SK-N-SH (cell line): Measurements from ENCODE around the gene ZMIZ1. TPM values are rescaled to one million over a fixed set of nuclear protein-coding genes. Genes with fewer than 3 reads are reported as not detected.
"Not testable (repeated sequence)": the region's sequence is repeated elsewhere in the genome, so short reads cannot be mapped to it uniquely, and the experiment has no call there.

Experiments
- CTCF ChIA-PET: fragments of 300-600, 350-600 bp; formaldehyde crosslinking; extraction: SDS; loops from one replicate; lab custom pipeline; 2021; lab: Yijun Ruan, JAX
- POLR2A ChIA-PET: fragments of 350-600 bp; sonication (Branson Sonifier 250); formaldehyde crosslinking; extraction: SDS; loops from one replicate; lab custom pipeline; 2020; ENCODE audit warnings: antibody characterized with exemption, inconsistent platforms; lab: Yijun Ruan, JAX
- DNase-seq: peaks from one replicate; pipeline ENCODE4 v3.0.0; 2012
- H2AFZ ChIP-seq: fragments of 200-600 bp; sonication (generic); 2 replicates; pipeline ENCODE4 v1.8.1; 2016; ENCODE audit warnings: antibody characterized with exemption, mild to moderate bottlenecking, low read depth
- H3F3A ChIP-seq: fragments of 200-600 bp; sonication (generic); replicated peaks from 2 replicates; pipeline ENCODE3; 2016; ENCODE audit warnings: antibody characterized with exemption, mild to moderate bottlenecking; ENCODE audit not compliant: insufficient read depth
- H3K27ac ChIP-seq, 2 experiments: fragments of 200-500 bp in 1 of 2; fragments of 200-600 bp in 1 of 2; sonication (Bioruptor generic) in 1 of 2; sonication (generic), shearing (Covaris generic) in 1 of 2; 2 replicates each; pipeline versions ENCODE4 v1.5.1 to v1.6.1; 2014 to 2016; ENCODE audit warnings: low read depth in 2 of 2, inconsistent platforms in 1 of 2, low read length in 1 of 2, mild to moderate bottlenecking in 1 of 2, mixed read lengths in 1 of 2
- H3K27me3 ChIP-seq: fragments of 200-600 bp; sonication (generic), shearing (Covaris generic); 2 replicates; pipeline ENCODE4 v1.6.1; 2016; ENCODE audit warnings: mixed run types; ENCODE audit not compliant: insufficient read depth
- H3K36me3 ChIP-seq, 2 experiments: fragments of 200-500 bp in 1 of 2; fragments of 200-600 bp in 1 of 2; sonication (Bioruptor generic) in 1 of 2; sonication (generic) in 1 of 2; replicated peaks in 1 of 2; 2 replicates each; pipeline versions ENCODE3 to v1.5.1; 2014 to 2016; ENCODE audit warnings: low read length in 1 of 2, mild to moderate bottlenecking in 1 of 2; ENCODE audit not compliant: insufficient read depth in 2 of 2, control insufficient read depth in 1 of 2
- H3K4me1 ChIP-seq, 2 experiments: fragments of 200-500 bp in 1 of 2; fragments of 200-600 bp in 1 of 2; sonication (Bioruptor generic) in 1 of 2; sonication (generic), shearing (Covaris generic) in 1 of 2; 2 replicates each; pipeline versions ENCODE4 v1.5.1 to v1.6.1; 2014 to 2016; ENCODE audit warnings: low read depth in 1 of 2, low read length in 1 of 2, mixed run types in 1 of 2; ENCODE audit not compliant: insufficient read depth in 2 of 2, control insufficient read depth in 1 of 2
- H3K4me2 ChIP-seq: fragments of 200-600 bp; sonication (generic), shearing (Covaris generic); 2 replicates; pipeline ENCODE4 v1.6.1; 2017; ENCODE audit warnings: mixed run types
- H3K4me3 ChIP-seq, 2 experiments: fragments of 200-500 bp in 1 of 2; fragments of 200-600 bp in 1 of 2; sonication (Bioruptor generic) in 1 of 2; sonication (generic), shearing (Covaris generic) in 1 of 2; 2 replicates each; pipeline versions ENCODE4 v1.5.1 to v1.8.1; 2014 to 2016; ENCODE audit warnings: low read depth in 2 of 2, inconsistent platforms in 1 of 2, low read length in 1 of 2, mild to moderate bottlenecking in 1 of 2, mixed read lengths in 1 of 2, moderate library complexity in 1 of 2
- H3K79me2 ChIP-seq: fragments of 200-600 bp; sonication (generic); 2 replicates; pipeline ENCODE4 v1.8.1; 2017; ENCODE audit warnings: mild to moderate bottlenecking; ENCODE audit not compliant: insufficient read depth
- H3K9ac ChIP-seq: fragments of 200-600 bp; sonication (generic); 2 replicates; pipeline ENCODE4 v1.6.1; 2017; ENCODE audit warnings: mixed run types
- H3K9me2 ChIP-seq: fragments of 200-600 bp; sonication (generic); 2 replicates; pipeline ENCODE4 v1.6.1; 2017; ENCODE audit warnings: mixed run types
- H3K9me3 ChIP-seq: fragments of 200-600 bp; sonication (generic); 2 replicates; pipeline ENCODE4 v1.6.1; 2017; ENCODE audit warnings: mixed run types, mild to moderate bottlenecking, moderate library complexity
- H4K20me1 ChIP-seq: fragments of 200-600 bp; sonication (generic); 2 replicates; pipeline ENCODE4 v1.6.1; 2017; ENCODE audit warnings: mild to moderate bottlenecking, mixed run types; ENCODE audit not compliant: insufficient read depth
- ELF1 ChIP-seq: IDR thresholded peaks from 2 replicates; pipeline ENCODE4 v1.4.0; 2012
- EP300 ChIP-seq, 2 experiments: IDR thresholded peaks; 2 replicates each; pipeline versions ENCODE4 v1.4.0 to v1.6.1; 2012; ENCODE audit warnings: borderline replicate concordance in 1 of 2, low read depth in 1 of 2, low read length in 1 of 2
- EZH2phosphoT487 ChIP-seq: fragments of 200-600 bp; sonication (generic); IDR thresholded peaks from 2 replicates; pipeline ENCODE4 v1.6.1; 2017; ENCODE audit warnings: low read depth, mixed run types, mild to moderate bottlenecking, antibody characterized with exemption, moderate library complexity, borderline replicate concordance
- FOSL2 ChIP-seq: IDR thresholded peaks from 2 replicates; pipeline ENCODE4 v1.4.0; 2012; ENCODE audit warnings: low read depth, mild to moderate bottlenecking, moderate library complexity, borderline replicate concordance
- FOXJ3 ChIP-seq: sonication (generic); formaldehyde crosslinking; IDR thresholded peaks from 2 replicates; pipeline ENCODE4 v1.5.1; 2020; ENCODE audit warnings: mild to moderate bottlenecking, missing genetic modification reagents
- IRF3 ChIP-seq: fragments of 150-350 bp; IDR thresholded peaks from 2 replicates; pipeline ENCODE4 v1.6.1; 2016; ENCODE audit warnings: mild to moderate bottlenecking, low read depth, low read length
- MXI1 ChIP-seq: IDR thresholded peaks from 2 replicates; pipeline ENCODE4 v1.6.1; 2012; ENCODE audit warnings: mild to moderate bottlenecking, low read depth, low read length, improper control_type of control experiment
- NRF1 ChIP-seq: IDR thresholded peaks from 2 replicates; pipeline ENCODE4 v1.6.1; 2012; ENCODE audit warnings: low read depth, mild to moderate bottlenecking, low read length
- RAD21 ChIP-seq: IDR thresholded peaks from 2 replicates; pipeline ENCODE4 v1.6.1; 2012; ENCODE audit warnings: mild to moderate bottlenecking, low read length
- REST ChIP-seq: IDR thresholded peaks from 2 replicates; pipeline ENCODE4 v1.6.1; 2012; ENCODE audit warnings: mild to moderate bottlenecking, low read depth, low read length, moderate library complexity
- RFX5 ChIP-seq: IDR thresholded peaks from 2 replicates; pipeline ENCODE4 v1.6.1; 2012; ENCODE audit warnings: mild to moderate bottlenecking, improper control_type of control experiment, low read length
- TAF1 ChIP-seq: IDR thresholded peaks from 2 replicates; pipeline ENCODE4 v1.6.1; 2012; ENCODE audit warnings: low read depth, mild to moderate bottlenecking, low read length, moderate library complexity, borderline replicate concordance
- TEAD4 ChIP-seq: IDR thresholded peaks from 2 replicates; pipeline ENCODE4 v1.4.0; 2012; ENCODE audit warnings: mild to moderate bottlenecking, borderline replicate concordance; ENCODE audit not compliant: insufficient read depth
- WGBS: methylation state at CpG from one replicate; pipeline ENCODE4 v1.1.6; 2017; ENCODE audit warnings: low lambda C conversion rate; 5-methylcytosine and 5-hydroxymethylcytosine counted together
- polyA plus RNA-seq, 3 experiments: library from polyadenylated mRNA; depleted of rRNA; stranded (reverse); fragments of >200 nt; gene quantifications; 2 replicates each; pipeline ENCODE4 v1.2.3, GENCODE V29; 2012
- TF ChIP-seq, protein P1 (sequence below): IDR thresholded peaks from 2 replicates; pipeline ENCODE4; 2012

The ZMIZ1 gene
- polyA plus RNA-seq, 1 of the 3 experiments (the other 2 are of a cell fraction): 23.5 TPM

GRCh38 chr10:79034271-79034876 is 34.4 kb upstream of the ZMIZ1 start:
- H3F3A ChIP-seq: no peaks in the 10 kb centered on the region
- H3K4me2 ChIP-seq: no peak overlapping the region
- H3K4me3 ChIP-seq: no peak overlapping the region
- no peaks in the 10 kb centered on the region for H3K9me2 ChIP-seq
- CTCF ChIA-PET: no interaction called here
- H3K36me3 ChIP-seq: no peaks in the 10 kb centered on the region
- WGBS: 82% methylated on average over 9 of the region's 9 CpGs
- TF ChIP-seq RFX5 (no peak), TEAD4 (no peak), FOXJ3 (CRISPR knock-in tag) (no peak), EZH2phosphoT487 (no peak), RAD21 (no peak), REST (no peak), NRF1 (no peak), FOSL2 (no peak), IRF3 (no peak), TAF1 (no peak), EP300 (IDR thresholded peaks at IDR 0.05; ENCODE audit: borderline replicate concordance in 1 of 2, low read depth in 1 of 2, low read length in 1 of 2) (no peak), ELF1 (no peak), MXI1 (no peak)
- TF ChIP-seq, protein P1, sequence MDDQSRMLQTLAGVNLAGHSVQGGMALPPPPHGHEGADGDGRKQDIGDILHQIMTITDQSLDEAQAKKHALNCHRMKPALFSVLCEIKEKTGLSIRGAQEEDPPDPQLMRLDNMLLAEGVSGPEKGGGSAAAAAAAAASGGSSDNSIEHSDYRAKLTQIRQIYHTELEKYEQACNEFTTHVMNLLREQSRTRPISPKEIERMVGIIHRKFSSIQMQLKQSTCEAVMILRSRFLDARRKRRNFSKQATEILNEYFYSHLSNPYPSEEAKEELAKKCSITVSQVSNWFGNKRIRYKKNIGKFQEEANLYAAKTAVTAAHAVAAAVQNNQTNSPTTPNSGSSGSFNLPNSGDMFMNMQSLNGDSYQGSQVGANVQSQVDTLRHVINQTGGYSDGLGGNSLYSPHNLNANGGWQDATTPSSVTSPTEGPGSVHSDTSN: no peak
- no peaks in the 10 kb centered on the region for H4K20me1 ChIP-seq
- no peaks in the 10 kb centered on the region for H3K4me1 ChIP-seq
- H2AFZ ChIP-seq: no peak overlapping the region
- H3K9ac ChIP-seq: no peak overlapping the region
- no peaks in the 10 kb centered on the region for H3K27me3 ChIP-seq
- H3K27ac ChIP-seq: no peak overlapping the region
- no peaks in the 10 kb centered on the region for H3K9me3 ChIP-seq
- H3K79me2 ChIP-seq: no peaks in the 10 kb centered on the region
- POLR2A ChIA-PET: no interaction called here
- DNase-seq: no peak

DNA sequence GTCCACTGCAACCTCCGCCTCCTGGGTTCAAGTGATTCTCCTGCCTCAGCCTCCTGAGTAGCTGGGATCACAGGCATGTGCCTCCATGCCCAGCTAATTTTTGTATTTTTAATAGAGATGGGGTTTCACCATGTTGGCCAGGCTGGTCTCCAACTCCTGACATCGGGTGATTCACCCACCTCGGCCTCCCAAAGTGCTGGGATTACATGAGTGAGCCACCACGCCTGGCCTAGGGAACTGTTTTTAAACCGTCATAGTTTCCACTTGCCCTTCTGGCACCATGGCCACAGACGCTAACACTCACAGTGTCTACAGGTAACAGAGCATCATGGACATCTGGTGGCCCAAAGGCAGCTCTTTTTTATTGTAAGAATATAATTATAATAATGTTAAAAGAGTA is 32.4 kb upstream of the ZMIZ1 start:
- H3K4me3 ChIP-seq, H3K9ac ChIP-seq, H2AFZ ChIP-seq, H3K4me2 ChIP-seq, H3K9me2 ChIP-seq, H4K20me1 ChIP-seq, H3F3A ChIP-seq, H3K27me3 ChIP-seq, H3K79me2 ChIP-seq, DNase-seq, H3K27ac ChIP-seq, POLR2A ChIA-PET, H3K9me3 ChIP-seq, H3K36me3 ChIP-seq, H3K4me1 ChIP-seq: not testable (repeated sequence)
- WGBS: 63% methylated on average over 6 of the region's 6 CpGs
- CTCF ChIA-PET: interaction anchor here (1.2 kb wide), 1 partner anchor 10 kb away, joined by 3 read pairs; no protein-coding TSS in a partner anchor
